NCI-H1694 (cell line): ENCODE results near the gene C1QTNF8.

Experiments used
- DNase-seq: peaks from one replicate; lab custom pipeline; 2025; lab: John Stamatoyannopoulos, UW

C1QTNF8 gene

GRCh38 chr16:1096169-1097082 lies at the start of gene C1QTNF8:
Gene C1QTNF8 (minus strand): TSS chr16:1096244. CDS start chr16:1094922, 1,322 bp downstream.
- DNase-seq: no peak

- no peak for DNase-seq
These were observed 49.5 kb upstream of the C1QTNF8 start for GRCh38 chr16:1145383-1146100.

GRCh38 chr16:1144476-1145382 lies 48.7 kb upstream of the C1QTNF8 start:
- DNase-seq: no peak

- DNase-seq: no peak
These were observed 47.9 kb upstream of the C1QTNF8 start for GRCh38 chr16:1143761-1144450.

GRCh38 chr16:1142911-1143310 lies 46.9 kb upstream of the C1QTNF8 start:
- DNase-seq: no peak

- no peak for DNase-seq
These were observed 45.7 kb upstream of the C1QTNF8 start for GRCh38 chr16:1141716-1142115.

- no peak for DNase-seq
These were observed 45.1 kb upstream of the C1QTNF8 start for GRCh38 chr16:1141191-1141590.

- DNase-seq: no peak
These were observed 44.6 kb upstream of the C1QTNF8 start for GRCh38 chr16:1140582-1141162.

- DNase-seq: no peak
These were observed 41.6 kb upstream of the C1QTNF8 start for GRCh38 chr16:1137604-1138003.

- DNase-seq: no peak
These were observed 39.4 kb upstream of the C1QTNF8 start for GRCh38 chr16:1135459-1135825.

- DNase-seq: no peak
These were observed 38.9 kb upstream of the C1QTNF8 start for GRCh38 chr16:1134776-1135458.

- no peak for DNase-seq
These were observed 37.9 kb upstream of the C1QTNF8 start for GRCh38 chr16:1133810-1134520.

GRCh38 chr16:1133271-1133670 lies 37.2 kb upstream of the C1QTNF8 start:
- DNase-seq: no peak

- no peak for DNase-seq
These were observed 36.4 kb upstream of the C1QTNF8 start for GRCh38 chr16:1132431-1132830.

- DNase-seq: no peak
These were observed 35.4 kb upstream of the C1QTNF8 start for GRCh38 chr16:1131378-1131994.

GRCh38 chr16:1130382-1130781 lies 34.3 kb upstream of the C1QTNF8 start:
- DNase-seq: no peak

- DNase-seq: no peak
These were observed 33.3 kb upstream of the C1QTNF8 start for GRCh38 chr16:1129106-1129960.

- no peak for DNase-seq
These were observed 32.1 kb upstream of the C1QTNF8 start for GRCh38 chr16:1127971-1128715.
